Adipocyte (in vitro differentiated cells): ENCODE measurements around the gene EFS.
"Not testable (repeated sequence)": the region's sequence is repeated elsewhere in the genome, so short reads cannot be mapped to it uniquely, and the experiment has no call there.

Source experiments
- DNase-seq: peaks from one replicate; pipeline ENCODE4 v3.0.0-alpha.2; 2015; ENCODE audit warnings: low read depth
- H3K27me3 ChIP-seq: replicated peaks from 2 replicates; pipeline ENCODE4 v1.7.0; 2013; ENCODE audit warnings: mild to moderate bottlenecking, low read length, moderate library complexity; ENCODE audit not compliant: control insufficient read depth, insufficient read depth
- H3K36me3 ChIP-seq: 2 replicates; pipeline ENCODE4 v1.7.0; 2013; ENCODE audit warnings: low read length, mild to moderate bottlenecking, moderate library complexity; ENCODE audit not compliant: control insufficient read depth, insufficient read depth, severe bottlenecking
- H3K4me1 ChIP-seq: 2 replicates; pipeline ENCODE4 v1.7.0; 2013; ENCODE audit warnings: mild to moderate bottlenecking, low read length, moderate library complexity; ENCODE audit not compliant: control insufficient read depth, insufficient read depth
- H3K4me3 ChIP-seq: 2 replicates; pipeline ENCODE4 v1.7.0; 2013; ENCODE audit warnings: mild to moderate bottlenecking, low read length, moderate library complexity
- H3K9ac ChIP-seq: 2 replicates; pipeline ENCODE4 v1.7.0; 2013; ENCODE audit warnings: mild to moderate bottlenecking, low read length, moderate library complexity
- H3K9me3 ChIP-seq: 2 replicates; pipeline ENCODE4 v1.7.0; 2013; ENCODE audit warnings: mild to moderate bottlenecking, low read length, moderate library complexity; ENCODE audit not compliant: control insufficient read depth

The EFS gene

DNA sequence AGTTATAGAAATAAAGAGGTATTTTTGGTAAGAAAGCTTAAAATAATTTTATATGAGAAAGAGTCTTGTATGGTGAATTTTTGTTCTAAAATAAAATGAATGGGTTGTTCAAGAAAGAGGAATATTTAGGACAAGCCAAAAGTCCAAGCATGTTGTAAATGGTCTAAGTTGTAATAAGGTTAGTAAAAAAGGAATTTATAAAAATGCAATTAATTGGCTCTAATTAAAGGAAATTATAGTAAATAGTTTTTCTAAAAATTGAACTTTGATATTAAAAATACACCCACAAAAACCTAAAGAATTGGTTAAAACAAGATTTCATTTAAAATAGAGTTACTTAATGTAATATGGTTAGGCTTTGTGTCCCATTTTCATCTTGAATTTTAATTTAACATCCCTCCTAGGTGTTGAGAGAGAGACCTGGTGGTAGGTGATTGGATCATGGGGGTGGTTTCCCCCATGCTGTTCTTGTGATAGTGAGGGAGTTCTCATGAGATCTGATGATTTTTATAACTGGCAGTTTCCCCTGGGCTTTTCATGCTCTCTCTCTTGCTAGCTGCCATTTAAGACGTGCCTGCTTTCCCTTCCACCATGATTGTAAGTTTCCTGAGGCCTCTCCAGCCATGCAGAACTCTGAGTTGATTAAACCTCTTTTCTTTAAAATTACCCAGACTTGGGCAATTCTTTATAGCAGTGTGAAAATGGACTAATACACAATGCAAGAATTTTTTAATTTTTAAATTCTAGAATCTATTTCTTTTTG is 25.3 kb downstream of the EFS start:
- Histone ChIP-seq H3K27me3 (peaks cover 4% of the 10 kb centered on the region), H3K36me3 (no peaks in the 10 kb centered on the region), H3K9me3 (peaks cover 17% of the 10 kb centered on the region), H3K4me3 (no peak overlapping the region), H3K4me1 (no peaks in the 10 kb centered on the region), H3K9ac (no peak overlapping the region)
- no peak for DNase-seq

DNA sequence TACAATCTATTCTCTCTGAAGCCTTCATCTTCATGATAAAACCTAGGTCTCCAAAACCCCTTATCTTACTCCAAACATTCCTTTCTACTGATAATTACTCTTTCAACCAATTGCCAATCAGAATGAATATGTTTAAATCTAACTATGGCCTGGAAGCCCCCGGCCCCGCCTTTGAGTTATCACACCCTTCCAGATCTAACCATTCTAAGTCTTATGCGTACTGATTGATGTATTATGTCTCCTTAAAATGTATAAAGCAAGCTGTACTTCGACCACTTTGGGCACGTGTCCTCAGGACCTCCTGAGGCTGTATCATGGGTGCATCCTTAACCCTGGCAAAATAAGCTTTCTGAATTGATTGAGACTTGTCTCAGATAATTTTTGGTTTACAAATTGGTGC is 29.3 kb downstream of the EFS start:
- no peak overlapping the region for H3K9ac ChIP-seq
- DNase-seq: no peak
- no peak overlapping the region for H3K4me3 ChIP-seq
- peaks cover 17% of the 10 kb centered on the region for H3K9me3 ChIP-seq
- no peaks in the 10 kb centered on the region for H3K4me1 ChIP-seq
- H3K36me3 ChIP-seq: no peaks in the 10 kb centered on the region
- H3K27me3 ChIP-seq: peaks cover 6% of the 10 kb centered on the region

DNA sequence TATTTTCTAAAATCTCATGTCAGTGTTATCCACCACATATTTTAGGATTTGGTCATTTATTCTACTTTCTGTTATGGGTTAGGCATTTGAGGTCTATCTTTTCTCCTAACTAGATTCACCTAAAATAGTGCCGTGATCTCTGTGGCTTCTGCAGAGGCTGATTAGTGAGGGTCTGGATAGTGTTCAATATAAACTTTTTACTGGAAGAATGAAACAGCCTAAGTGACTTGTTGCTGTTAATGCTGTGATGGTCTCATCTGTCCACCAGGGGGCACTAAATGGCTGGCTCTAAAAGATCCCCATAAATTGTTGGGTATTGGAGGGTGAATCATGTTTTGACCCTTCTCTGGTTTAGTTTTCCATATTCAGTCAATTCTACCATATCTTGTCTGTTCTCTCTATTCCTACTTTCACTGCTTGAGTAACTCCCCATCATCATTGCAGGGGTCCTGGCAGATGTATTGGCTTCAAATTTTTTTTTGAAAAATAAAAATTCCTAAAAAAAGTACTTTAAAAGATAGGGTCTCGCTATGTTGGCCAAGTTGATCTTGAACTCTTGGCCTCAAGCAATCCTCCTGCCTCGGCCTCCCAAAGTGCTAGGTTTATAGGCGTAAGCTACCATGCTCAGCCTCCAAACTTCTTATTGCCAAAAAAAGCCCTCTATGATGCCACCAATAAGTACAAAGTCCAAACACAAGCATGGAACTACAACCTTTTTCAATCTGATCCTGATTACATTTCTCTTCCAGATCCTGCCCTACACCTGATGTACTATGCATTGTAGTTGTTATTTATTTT is 36.8 kb downstream of the EFS start:
- Histone ChIP-seq H3K4me3 (no peak overlapping the region), H3K9me3 (no peaks in the 10 kb centered on the region), H3K4me1 (peaks cover 12% of the 10 kb centered on the region), H3K27me3 (peaks cover 6% of the 10 kb centered on the region), H3K9ac (no peak overlapping the region), H3K36me3 (peaks cover 32% of the 10 kb centered on the region)
- DNase-seq: peak; percentile 92

DNA sequence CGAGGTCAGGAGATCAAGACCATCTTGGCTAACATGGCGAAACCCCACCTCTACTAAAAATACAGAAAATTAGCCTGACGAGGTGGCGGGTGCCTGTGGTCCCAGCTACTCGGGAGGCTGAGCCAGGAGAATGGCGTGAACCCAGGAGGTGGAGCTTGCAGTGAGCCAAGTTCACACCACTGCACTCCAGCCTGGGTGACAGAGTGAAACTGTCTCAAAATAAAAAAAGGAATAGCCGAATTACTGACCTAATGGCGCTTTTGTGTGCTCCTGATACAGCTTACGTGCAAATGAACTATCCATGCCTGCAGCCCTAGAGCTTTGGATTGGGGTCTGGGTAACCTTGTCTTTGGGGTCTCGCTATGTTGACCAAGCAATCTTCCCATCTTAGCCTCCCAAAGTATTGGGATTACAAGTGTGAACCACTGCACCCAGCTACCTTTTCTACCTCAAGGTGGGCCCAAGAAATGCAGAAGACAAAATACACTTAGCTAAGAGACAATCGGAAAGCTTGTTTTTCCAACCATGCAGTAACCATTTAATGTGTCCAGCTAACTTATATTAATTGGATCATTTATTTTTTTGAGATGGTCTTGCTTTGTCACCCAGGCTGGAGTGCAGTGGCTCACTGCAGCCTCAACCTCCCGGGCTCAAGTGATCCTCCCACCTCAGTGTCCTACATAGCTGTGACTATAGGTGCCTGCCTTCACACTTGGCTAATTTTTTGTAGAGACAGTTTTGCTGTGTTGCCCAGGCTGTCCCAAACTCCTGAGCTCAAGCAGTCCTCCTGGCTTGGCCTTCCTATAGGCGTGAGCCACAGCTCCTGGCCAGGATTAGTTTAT is 38.3 kb downstream of the EFS start:
- DNase-seq: no peak
- H3K9ac ChIP-seq: no peak overlapping the region
- peaks cover 17% of the 10 kb centered on the region for H3K4me1 ChIP-seq
- H3K36me3 ChIP-seq: peaks cover 34% of the 10 kb centered on the region
- H3K9me3 ChIP-seq: no peaks in the 10 kb centered on the region
- H3K27me3 ChIP-seq: peaks cover 4% of the 10 kb centered on the region
- H3K4me3 ChIP-seq: no peak overlapping the region

DNA sequence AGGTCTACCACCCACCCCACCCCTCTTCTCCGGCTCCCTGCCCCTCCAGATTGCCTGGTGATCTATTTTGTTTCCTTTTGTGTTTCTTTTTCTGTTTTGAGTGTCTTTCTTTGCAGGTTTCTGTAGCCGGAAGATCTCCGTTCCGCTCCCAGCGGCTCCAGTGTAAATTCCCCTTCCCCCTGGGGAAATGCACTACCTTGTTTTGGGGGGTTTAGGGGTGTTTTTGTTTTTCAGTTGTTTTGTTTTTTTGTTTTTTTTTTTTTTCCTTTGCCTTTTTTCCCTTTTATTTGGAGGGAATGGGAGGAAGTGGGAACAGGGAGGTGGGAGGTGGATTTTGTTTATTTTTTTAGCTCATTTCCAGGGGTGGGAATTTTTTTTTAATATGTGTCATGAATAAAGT is 39.2 kb downstream of the EFS start:
- H3K4me1 ChIP-seq: peaks cover 17% of the 10 kb centered on the region

DNA sequence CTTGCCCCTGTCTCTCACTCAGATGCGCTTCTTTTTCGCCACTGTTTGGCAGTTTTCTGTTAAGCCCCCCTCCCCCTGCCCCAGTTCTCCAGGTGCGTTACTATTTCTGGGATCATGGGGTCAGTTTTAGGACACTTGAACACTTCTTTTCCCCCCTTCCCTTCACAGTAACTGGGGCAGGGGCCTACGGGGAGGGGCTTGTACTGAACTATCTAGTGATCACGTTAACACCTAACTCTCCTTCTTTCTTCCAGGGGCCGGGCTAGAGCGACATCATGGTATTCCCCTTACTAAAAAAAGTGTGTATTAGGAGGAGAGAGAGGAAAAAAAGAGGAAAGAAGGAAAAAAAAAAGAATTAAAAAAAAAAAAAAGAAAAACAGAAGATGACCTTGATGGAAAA is 40.0 kb downstream of the EFS start:
- peaks cover 35% of the 10 kb centered on the region for H3K36me3 ChIP-seq
- no peak for DNase-seq
- H3K4me1 ChIP-seq: peaks cover 25% of the 10 kb centered on the region
- peak overlapping the region; percentile 11 for H3K9ac ChIP-seq
- H3K9me3 ChIP-seq: no peaks in the 10 kb centered on the region
- H3K4me3 ChIP-seq: no peak overlapping the region
- H3K27me3 ChIP-seq: no peaks in the 10 kb centered on the region

More for the DNA sequence above, 39.2 kb downstream of the EFS start:
- H3K27me3 ChIP-seq, DNase-seq, H3K4me3 ChIP-seq, H3K9ac ChIP-seq, H3K9me3 ChIP-seq: not testable (repeated sequence)
- H3K36me3 ChIP-seq: peaks cover 34% of the 10 kb centered on the region

DNA sequence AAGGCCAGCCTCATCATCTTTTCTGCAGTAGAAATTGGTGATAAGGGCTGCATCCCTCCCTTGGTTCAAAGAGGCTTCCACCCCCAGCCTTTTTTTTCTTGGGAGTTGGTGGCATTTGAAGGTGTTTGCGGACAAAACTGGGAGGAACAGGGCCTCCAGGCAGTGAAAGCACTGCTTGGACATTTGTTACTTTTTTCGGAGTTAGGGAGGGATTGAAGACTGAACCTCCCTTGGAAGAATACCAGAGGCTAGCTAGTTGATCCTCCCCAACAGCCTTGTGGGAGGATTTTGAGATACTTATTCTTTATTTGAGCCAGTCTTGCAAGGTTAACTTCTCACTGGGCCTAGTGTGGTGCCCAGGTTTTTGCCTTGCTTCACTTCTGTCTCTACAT is 40.5 kb downstream of the EFS start:
- DNase-seq: no peak
- H3K36me3 ChIP-seq: peaks cover 40% of the 10 kb centered on the region
- no peak overlapping the region for H3K4me3 ChIP-seq
- no peaks in the 10 kb centered on the region for H3K9me3 ChIP-seq
- peak overlapping the region; percentile 11 for H3K9ac ChIP-seq
- no peaks in the 10 kb centered on the region for H3K27me3 ChIP-seq
- peaks cover 26% of the 10 kb centered on the region for H3K4me1 ChIP-seq

DNA sequence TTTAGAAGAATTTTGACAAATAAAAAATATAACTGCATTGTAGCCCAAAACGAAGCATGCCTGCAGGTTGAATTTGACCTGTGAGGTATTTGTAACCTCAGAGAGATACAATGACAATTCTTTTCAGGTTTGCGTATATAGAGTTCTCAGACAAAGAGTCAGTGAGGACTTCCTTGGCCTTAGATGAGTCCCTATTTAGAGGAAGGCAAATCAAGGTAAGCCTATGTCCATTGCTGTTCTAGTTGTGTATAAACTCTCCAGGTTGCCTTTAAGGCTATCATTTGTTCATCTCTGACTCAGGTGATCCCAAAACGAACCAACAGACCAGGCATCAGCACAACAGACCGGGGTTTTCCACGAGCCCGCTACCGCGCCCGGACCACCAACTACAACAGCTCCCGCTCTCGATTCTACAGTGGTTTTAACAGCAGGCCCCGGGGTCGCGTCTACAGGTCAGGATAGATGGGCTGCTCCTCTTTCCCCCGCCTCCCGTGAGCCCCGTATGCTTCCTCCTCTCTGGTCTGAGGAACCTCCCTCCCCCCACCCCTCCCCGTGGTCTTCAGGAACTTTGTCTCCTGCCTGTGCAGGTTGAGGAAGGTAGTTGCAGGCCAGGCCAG is 41.0 kb downstream of the EFS start:
- peak overlapping the region; percentile 98 for H3K9ac ChIP-seq
- peaks cover 26% of the 10 kb centered on the region for H3K4me1 ChIP-seq
- peaks cover 44% of the 10 kb centered on the region for H3K36me3 ChIP-seq
- H3K9me3 ChIP-seq: no peaks in the 10 kb centered on the region
- H3K27me3 ChIP-seq: no peaks in the 10 kb centered on the region
- no peak for DNase-seq
- H3K4me3 ChIP-seq: peak overlapping the region; percentile 99

DNA sequence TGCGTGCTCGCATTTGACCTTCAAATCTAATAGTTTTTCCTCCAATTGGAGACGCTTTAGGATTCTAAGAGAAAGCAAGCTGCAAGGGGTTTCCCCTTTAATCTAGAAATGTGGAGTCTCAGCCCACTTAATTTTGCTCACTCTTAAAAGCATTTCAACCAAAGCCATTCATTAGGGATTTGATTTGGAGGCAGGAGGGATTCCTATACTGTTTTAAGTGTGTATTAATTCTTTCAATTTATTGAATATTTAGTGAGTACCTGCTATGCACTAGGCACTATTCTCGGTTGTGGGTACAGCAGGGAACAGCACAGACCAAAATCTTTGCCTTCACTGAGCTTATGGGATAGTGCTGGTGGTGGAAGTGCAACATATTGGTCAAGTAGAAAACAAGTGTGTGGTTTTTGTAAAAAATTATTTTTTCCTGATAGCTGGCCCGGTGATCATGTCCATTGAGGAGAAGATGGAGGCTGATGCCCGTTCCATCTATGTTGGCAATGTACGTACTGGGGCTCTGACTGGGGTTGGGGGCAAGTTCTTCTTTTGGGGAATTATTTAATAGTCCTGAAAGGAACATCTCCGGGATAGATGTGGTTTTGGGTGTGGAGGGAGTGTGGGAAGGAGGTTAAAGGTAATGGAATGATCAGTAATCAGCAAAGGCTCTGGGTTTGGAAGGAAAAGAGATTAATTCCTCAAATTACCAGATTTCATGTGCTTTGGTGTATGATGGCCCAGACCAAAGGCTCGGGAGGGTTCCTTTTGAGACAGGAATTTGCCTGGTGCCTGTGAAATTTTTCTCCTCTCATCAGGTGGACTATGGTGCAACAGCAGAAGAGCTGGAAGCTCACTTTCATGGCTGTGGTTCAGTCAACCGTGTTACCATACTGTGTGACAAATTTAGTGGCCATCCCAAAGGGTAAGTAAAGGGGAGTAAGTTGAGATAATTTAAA is 42.1 kb downstream of the EFS start:
- H3K9me3 ChIP-seq: no peaks in the 10 kb centered on the region
- no peak for DNase-seq
- H3K4me1 ChIP-seq: peaks cover 26% of the 10 kb centered on the region
- peaks cover 44% of the 10 kb centered on the region for H3K36me3 ChIP-seq
- no peaks in the 10 kb centered on the region for H3K27me3 ChIP-seq
- H3K4me3 ChIP-seq: peak overlapping the region; percentile 99
- peak overlapping the region; percentile 98 for H3K9ac ChIP-seq
